Measurements from ENCODE around the gene MLC1.

Gene MLC1

GRCh38 chr22:50061141-50061823, 23.9 kb downstream of the MLC1 start:
- Histone ChIP-seq H3K4me1 (ENCODE audit: control insufficient read depth in 1 of 2, insufficient read depth in 2 of 2, low read length in 2 of 2) (peaks cover 0 to 17% of the 10 kb centered on the region in 2 donors), H3K4me3 (ENCODE audit: low read depth in 1 of 2, low read length in 2 of 2) (no peak overlapping the region), H3K36me3 (ENCODE audit: control insufficient read depth in 1 of 2, insufficient read depth in 2 of 2, low read length in 2 of 2) (no peaks in the 10 kb centered on the region), H3K27me3 (ENCODE audit: low read depth, low read length) (peaks cover 18% of the 10 kb centered on the region), H3K27ac (ENCODE audit: low read length) (no peak overlapping the region), H3K9me3 (ENCODE audit: control insufficient read depth in 1 of 2, low read length in 2 of 2) (no peaks in the 10 kb centered on the region)

DNA sequence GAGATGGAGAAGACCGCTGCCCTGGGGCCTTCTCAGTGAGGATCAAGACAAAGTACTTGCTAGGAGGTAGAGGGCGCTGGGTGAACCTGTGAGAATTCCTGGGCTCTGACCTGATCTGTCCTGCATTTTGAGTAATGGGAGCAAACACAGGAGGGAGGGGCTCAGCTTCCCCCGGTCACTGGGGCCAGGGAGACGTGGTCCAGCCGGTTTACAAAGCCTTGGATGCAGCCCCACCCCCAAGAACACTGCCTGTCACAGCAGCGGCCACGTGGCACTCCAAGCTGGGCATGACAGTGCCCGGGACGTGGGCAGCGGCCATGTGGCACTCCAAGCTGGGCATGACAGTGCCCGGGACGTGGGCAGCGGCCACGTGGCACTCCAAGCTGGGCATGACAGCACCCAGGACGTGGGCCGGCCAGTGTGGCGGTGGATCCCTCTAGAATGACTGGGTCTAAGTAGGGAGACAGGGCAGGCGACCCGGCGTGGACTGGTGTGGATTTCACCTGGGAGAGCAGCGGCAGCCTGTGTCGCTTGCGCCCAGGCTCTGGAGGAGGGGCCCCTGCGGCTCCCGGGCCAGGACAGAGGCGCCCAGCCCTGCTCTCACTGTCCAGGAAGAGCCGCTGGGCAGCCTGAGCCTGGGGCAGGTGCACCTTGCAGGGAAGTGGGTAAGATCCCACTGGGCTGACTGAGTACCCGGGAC, 24.6 kb downstream of the MLC1 start:
- no peaks in the 10 kb centered on the region for H3K9me3 ChIP-seq (ENCODE audit: control insufficient read depth in 1 of 2, low read length in 2 of 2)
- H3K4me3 ChIP-seq (ENCODE audit: low read depth in 1 of 2, low read length in 2 of 2) = no peak overlapping the region
- no peak overlapping the region for H3K27ac ChIP-seq (ENCODE audit: low read length)
- H3K36me3 ChIP-seq (ENCODE audit: control insufficient read depth in 1 of 2, insufficient read depth in 2 of 2, low read length in 2 of 2) = no peaks in the 10 kb centered on the region
- peaks cover 0 to 17% of the 10 kb centered on the region in 2 donors for H3K4me1 ChIP-seq (ENCODE audit: control insufficient read depth in 1 of 2, insufficient read depth in 2 of 2, low read length in 2 of 2)
- H3K27me3 ChIP-seq (ENCODE audit: low read depth, low read length) = peaks cover 18% of the 10 kb centered on the region

DNA sequence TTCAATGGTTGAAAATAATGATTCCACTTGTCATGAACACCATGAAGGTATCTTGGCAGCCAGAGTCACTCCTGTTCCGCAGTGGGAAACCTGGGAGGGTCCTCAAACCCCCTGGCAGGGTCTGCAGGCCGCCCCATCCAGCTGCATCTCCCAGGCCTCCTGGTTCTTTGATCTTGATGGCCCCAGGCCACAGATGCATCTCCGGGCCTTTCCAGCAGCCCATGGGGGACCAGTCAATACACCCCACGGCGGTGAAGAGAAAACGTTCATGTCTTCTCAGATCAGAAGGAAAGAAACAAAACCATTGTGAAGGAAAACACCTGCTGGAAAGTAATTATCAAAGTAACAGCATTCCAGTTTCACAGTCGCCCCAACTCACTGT, 25.4 kb downstream of the MLC1 start:
- no peaks in the 10 kb centered on the region for H3K36me3 ChIP-seq (ENCODE audit: control insufficient read depth in 1 of 2, insufficient read depth in 2 of 2, low read length in 2 of 2)
- H3K27me3 ChIP-seq (ENCODE audit: low read depth, low read length) = peaks cover 18% of the 10 kb centered on the region
- H3K9me3 ChIP-seq (ENCODE audit: control insufficient read depth in 1 of 2, low read length in 2 of 2) = no peaks in the 10 kb centered on the region
- H3K27ac ChIP-seq (ENCODE audit: low read length) = no peak overlapping the region
- peaks cover 0 to 17% of the 10 kb centered on the region in 2 donors for H3K4me1 ChIP-seq (ENCODE audit: control insufficient read depth in 1 of 2, insufficient read depth in 2 of 2, low read length in 2 of 2)
- no peak overlapping the region for H3K4me3 ChIP-seq (ENCODE audit: low read depth in 1 of 2, low read length in 2 of 2)

GRCh38 chr22:50058906-50059880, 26.0 kb downstream of the MLC1 start:
- Histone ChIP-seq H3K4me3 (ENCODE audit: low read depth in 1 of 2, low read length in 2 of 2) (peak overlapping the region in 1 of 2 donors; percentile 19), H3K27me3 (ENCODE audit: low read depth, low read length) (peaks cover 18% of the 10 kb centered on the region), H3K9me3 (ENCODE audit: control insufficient read depth in 1 of 2, low read length in 2 of 2) (peaks cover 0 to 3% of the 10 kb centered on the region in 2 donors), H3K27ac (ENCODE audit: low read length) (no peak overlapping the region), H3K4me1 (ENCODE audit: control insufficient read depth in 1 of 2, insufficient read depth in 2 of 2, low read length in 2 of 2) (peaks cover 0 to 17% of the 10 kb centered on the region in 2 donors), H3K36me3 (ENCODE audit: control insufficient read depth in 1 of 2, insufficient read depth in 2 of 2, low read length in 2 of 2) (no peaks in the 10 kb centered on the region)

DNA sequence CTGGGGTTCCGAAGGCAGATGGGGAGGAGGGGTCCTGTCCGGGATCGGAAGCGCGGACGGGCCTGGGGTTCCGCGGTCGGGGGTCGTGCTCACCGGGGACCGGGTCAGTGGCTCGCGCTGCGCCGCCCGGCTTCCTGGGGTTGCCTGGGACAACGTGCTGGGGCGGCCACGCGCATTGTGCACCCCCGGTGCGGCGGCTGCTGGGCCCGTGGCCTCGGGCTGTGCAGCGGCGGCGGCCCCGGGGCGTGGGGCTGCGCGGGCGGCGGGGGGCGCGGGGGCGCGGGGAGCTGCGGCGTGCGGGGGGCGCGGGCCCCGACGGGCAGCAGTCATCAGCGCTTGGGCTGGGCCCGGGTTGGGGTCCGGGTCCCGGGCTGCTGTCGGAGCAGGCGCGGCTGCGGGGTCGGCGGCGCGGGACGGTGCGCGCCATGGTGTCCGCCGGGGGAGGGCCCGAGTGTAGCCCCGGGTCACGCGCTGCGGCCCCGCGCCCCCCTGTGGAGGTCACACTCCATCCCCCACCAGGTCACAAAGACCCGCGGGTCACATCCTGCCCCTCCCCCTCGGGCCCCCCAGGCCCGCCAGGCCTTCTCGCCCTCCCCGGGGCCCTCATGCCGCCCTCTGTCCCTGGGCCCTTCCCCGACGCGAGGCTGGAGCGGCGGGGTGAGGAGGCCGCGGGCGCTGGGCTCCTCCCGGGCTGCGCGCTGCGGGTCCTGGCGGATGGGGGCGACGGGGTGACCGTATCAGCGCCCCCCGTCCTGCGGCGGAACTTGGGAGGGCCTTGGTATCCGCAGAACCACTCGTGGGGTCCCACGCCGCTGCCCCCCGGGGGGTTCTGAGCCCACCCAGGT, 26.9 kb downstream of the MLC1 start, which contains the start of gene TTLL8:
TSS of gene TTLL8 (minus strand) at position 238 of the 845 bp plus-strand sequence.
- peaks cover 0 to 17% of the 10 kb centered on the region in 2 donors for H3K4me1 ChIP-seq (ENCODE audit: control insufficient read depth in 1 of 2, insufficient read depth in 2 of 2, low read length in 2 of 2)
- H3K4me3 ChIP-seq (ENCODE audit: low read depth in 1 of 2, low read length in 2 of 2) = peak within 1 kb of the TSS in 1 of 2 donors; percentile 19
- peaks cover 0 to 10% of the 10 kb centered on the region in 2 donors for H3K9me3 ChIP-seq (ENCODE audit: control insufficient read depth in 1 of 2, low read length in 2 of 2)
- no peak within 1 kb of the TSS for H3K27ac ChIP-seq (ENCODE audit: low read length)
- no peaks in the 10 kb centered on the region for H3K36me3 ChIP-seq (ENCODE audit: control insufficient read depth in 1 of 2, insufficient read depth in 2 of 2, low read length in 2 of 2)
- H3K27me3 ChIP-seq (ENCODE audit: low read depth, low read length) = peaks cover 18% of the 10 kb centered on the region

DNA sequence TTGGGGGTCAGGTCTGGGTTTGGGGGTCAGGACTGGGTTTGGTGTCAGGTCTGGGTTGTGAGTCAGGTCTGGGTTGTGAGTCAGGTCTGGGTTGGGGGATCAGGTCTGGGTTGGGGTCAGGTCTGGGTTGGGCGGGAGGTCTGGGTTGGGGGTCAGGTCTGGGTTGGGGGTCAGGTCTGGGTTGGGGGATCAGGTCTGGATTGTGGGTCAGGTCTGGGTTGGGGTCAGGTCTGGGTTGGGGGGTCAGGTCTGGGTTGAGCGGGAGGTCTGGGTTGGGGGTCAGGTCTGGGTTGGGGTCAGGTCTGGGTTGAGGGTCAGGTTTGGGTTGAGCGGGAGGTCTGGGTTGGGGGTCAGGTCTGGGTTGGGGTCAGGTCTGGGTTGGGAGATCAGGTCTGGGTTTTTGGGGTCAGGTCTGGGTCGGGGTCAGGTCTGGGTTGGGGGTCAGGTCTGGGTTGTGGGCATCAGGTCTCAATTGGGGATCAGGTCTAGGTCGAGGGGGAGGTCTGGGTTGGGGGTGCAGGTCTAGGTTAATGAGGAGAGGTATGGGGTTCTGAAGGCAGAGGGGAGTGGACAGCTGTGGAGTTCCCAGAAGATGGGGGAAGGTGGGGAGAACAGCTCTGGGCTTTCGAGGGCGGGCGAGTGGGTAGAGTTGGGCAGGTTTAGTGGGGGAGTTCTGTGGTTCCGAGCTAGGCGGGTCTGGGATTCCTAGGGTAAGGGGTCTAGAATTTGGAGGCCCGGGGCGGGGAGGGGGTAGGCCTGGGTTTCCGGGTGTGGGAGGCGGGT, 27.8 kb downstream of the MLC1 start:
- H3K4me3 ChIP-seq (ENCODE audit: low read depth in 1 of 2, low read length in 2 of 2) = no peak overlapping the region
- H3K9me3 ChIP-seq (ENCODE audit: control insufficient read depth in 1 of 2, low read length in 2 of 2) = peaks cover 0 to 10% of the 10 kb centered on the region in 2 donors
- H3K27ac ChIP-seq (ENCODE audit: low read length) = no peak overlapping the region
- H3K36me3 ChIP-seq (ENCODE audit: control insufficient read depth in 1 of 2, insufficient read depth in 2 of 2, low read length in 2 of 2) = no peaks in the 10 kb centered on the region
- H3K27me3 ChIP-seq (ENCODE audit: low read depth, low read length) = peaks cover 18% of the 10 kb centered on the region
- peaks cover 0 to 17% of the 10 kb centered on the region in 2 donors for H3K4me1 ChIP-seq (ENCODE audit: control insufficient read depth in 1 of 2, insufficient read depth in 2 of 2, low read length in 2 of 2)

DNA sequence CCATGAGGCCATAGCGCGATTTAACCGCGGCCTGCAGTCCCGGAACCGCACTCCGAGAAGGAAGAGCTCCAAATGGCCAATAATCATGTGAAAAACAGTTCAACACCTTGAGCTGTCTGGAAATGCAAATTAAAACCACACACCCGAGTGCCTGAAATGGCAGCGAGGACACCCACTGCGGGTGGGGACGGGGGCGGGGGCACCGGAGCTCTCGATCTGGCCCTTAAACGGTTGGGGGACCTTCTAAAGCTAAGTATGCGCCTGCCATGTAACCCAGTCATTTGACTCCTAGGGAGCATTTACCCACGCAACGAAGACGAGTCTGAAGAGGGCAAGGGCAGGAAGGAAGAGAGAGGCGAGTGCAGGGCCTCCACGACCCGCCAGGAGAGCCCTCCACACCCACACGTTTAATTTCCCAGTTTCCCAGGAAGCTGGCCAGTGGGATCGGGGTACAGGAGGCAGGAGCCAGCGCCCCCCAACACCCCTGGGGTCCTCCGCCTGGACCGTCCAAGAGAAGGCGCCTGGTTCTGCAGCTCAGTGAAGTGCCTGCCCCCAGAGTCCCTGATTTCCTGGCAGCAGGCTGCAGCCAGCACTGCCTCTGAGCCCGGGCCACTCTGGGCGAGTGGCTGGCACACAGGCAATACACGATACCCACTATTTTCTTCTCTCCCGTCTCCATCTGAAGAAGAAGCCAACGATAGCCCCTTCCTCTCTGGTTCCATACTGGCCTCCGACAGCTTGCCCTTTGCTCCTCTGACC, 28.8 kb downstream of the MLC1 start:
- Histone ChIP-seq H3K36me3 (ENCODE audit: control insufficient read depth in 1 of 2, insufficient read depth in 2 of 2, low read length in 2 of 2) (no peaks in the 10 kb centered on the region), H3K4me3 (ENCODE audit: low read depth in 1 of 2, low read length in 2 of 2) (no peak overlapping the region), H3K9me3 (ENCODE audit: control insufficient read depth in 1 of 2, low read length in 2 of 2) (peaks cover 0 to 10% of the 10 kb centered on the region in 2 donors), H3K4me1 (ENCODE audit: control insufficient read depth in 1 of 2, insufficient read depth in 2 of 2, low read length in 2 of 2) (peaks cover 0 to 17% of the 10 kb centered on the region in 2 donors), H3K27me3 (ENCODE audit: low read depth, low read length) (peaks cover 18% of the 10 kb centered on the region), H3K27ac (ENCODE audit: low read length) (no peak overlapping the region)

GRCh38 chr22:50053861-50054260, 31.4 kb downstream of the MLC1 start:
- H3K36me3 ChIP-seq (ENCODE audit: control insufficient read depth in 1 of 2, insufficient read depth in 2 of 2, low read length in 2 of 2) = no peaks in the 10 kb centered on the region
- H3K4me1 ChIP-seq (ENCODE audit: control insufficient read depth in 1 of 2, insufficient read depth in 2 of 2, low read length in 2 of 2) = peaks cover 0 to 6% of the 10 kb centered on the region in 2 donors
- H3K27ac ChIP-seq (ENCODE audit: low read length) = no peak overlapping the region
- H3K9me3 ChIP-seq (ENCODE audit: control insufficient read depth in 1 of 2, low read length in 2 of 2) = peaks cover 0 to 10% of the 10 kb centered on the region in 2 donors
- peaks cover 7% of the 10 kb centered on the region for H3K27me3 ChIP-seq (ENCODE audit: low read depth, low read length)
- no peak overlapping the region for H3K4me3 ChIP-seq (ENCODE audit: low read depth in 1 of 2, low read length in 2 of 2)

DNA sequence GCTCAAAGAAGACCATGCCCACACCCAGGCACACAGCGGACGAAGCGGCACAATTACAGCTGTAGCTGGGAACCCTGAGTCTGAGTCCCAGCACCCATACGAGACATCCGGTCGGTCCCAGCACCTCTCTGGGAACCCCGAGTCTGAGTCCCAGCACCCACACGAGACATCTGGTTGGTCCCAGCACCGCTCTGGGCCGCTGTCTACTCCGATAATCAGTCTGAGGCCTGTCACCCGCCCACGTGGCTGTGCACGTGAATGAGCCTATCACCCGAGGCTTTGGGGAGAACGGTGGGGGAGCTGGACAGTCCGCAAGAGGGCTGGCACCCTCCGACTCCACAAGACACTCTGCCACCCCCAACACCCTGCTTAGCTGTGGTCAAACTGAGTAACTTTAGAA, 33.3 kb downstream of the MLC1 start:
- no peaks in the 10 kb centered on the region for H3K4me1 ChIP-seq (ENCODE audit: control insufficient read depth in 1 of 2, insufficient read depth in 2 of 2, low read length in 2 of 2)
- H3K27me3 ChIP-seq (ENCODE audit: low read depth, low read length) = no peaks in the 10 kb centered on the region

More for the DNA sequence above, 33.3 kb downstream of the MLC1 start:
- H3K4me3 ChIP-seq (ENCODE audit: low read depth in 1 of 2, low read length in 2 of 2) = no peak overlapping the region
- no peak overlapping the region for H3K27ac ChIP-seq (ENCODE audit: low read length)
- H3K9me3 ChIP-seq (ENCODE audit: control insufficient read depth in 1 of 2, low read length in 2 of 2) = peaks cover 0 to 10% of the 10 kb centered on the region in 2 donors
- H3K36me3 ChIP-seq (ENCODE audit: control insufficient read depth in 1 of 2, insufficient read depth in 2 of 2, low read length in 2 of 2) = no peaks in the 10 kb centered on the region

All from muscle layer of duodenum (tissue), 2 donors.